Lung (tissue), 12 donors: ENCODE measurements around the gene JAML. TPM values are rescaled to one million over a fixed set of nuclear protein-coding genes. Genes with fewer than 3 reads are reported as not detected.
A peak's percentile ranks its signal among the peaks of the same experiment; 100 is the strongest.

ENCODE experiments used
- ATAC-seq: fragments of 200-7000 bp; cut with Tn5 transposase; one replicate; pipeline ENCODE4 v1.9.1; 2020; ENCODE audit warnings: moderate number of reproducible peaks; ENCODE audit not compliant: insufficient read depth, low FRiP score
- DNase-seq, 3 donors: peaks; one replicate each; pipeline ENCODE4 v3.0.0-alpha.2; 2013 to 2017
- H3K27ac ChIP-seq, 2 donors: one replicate each; pipeline ENCODE4 v1.5.1; 2013; ENCODE audit warnings: mild to moderate bottlenecking in 2 of 2, moderate library complexity in 2 of 2, control low read depth in 1 of 2, inconsistent platforms in 1 of 2, low read depth in 1 of 2, low read length in 1 of 2
- H3K27me3 ChIP-seq, 3 donors: one replicate each; pipeline ENCODE4 v1.5.1; 2013; ENCODE audit warnings: low read length in 2 of 3; ENCODE audit not compliant: control insufficient read depth in 3 of 3, insufficient read depth in 3 of 3
- H3K36me3 ChIP-seq, 4 donors: one replicate each; pipeline ENCODE4 v1.5.1; 2013; ENCODE audit warnings: low read length in 4 of 4, mild to moderate bottlenecking in 1 of 4, moderate library complexity in 1 of 4; ENCODE audit not compliant: control insufficient read depth in 4 of 4, insufficient read depth in 4 of 4
- H3K4me1 ChIP-seq, 5 donors: one replicate each; pipeline ENCODE4 v1.5.1; 2013; ENCODE audit warnings: low read length in 5 of 5, mild to moderate bottlenecking in 2 of 5, moderate library complexity in 1 of 5; ENCODE audit not compliant: control insufficient read depth in 5 of 5, insufficient read depth in 5 of 5
- H3K4me3 ChIP-seq: one replicate; pipeline ENCODE4 v1.5.1; 2013; ENCODE audit warnings: mild to moderate bottlenecking, control low read depth, moderate library complexity
- H3K9ac ChIP-seq, 2 donors: one replicate each; pipeline ENCODE4 v1.5.1; 2013; ENCODE audit warnings: low read length in 2 of 2, control low read depth in 1 of 2; ENCODE audit not compliant: insufficient read depth in 1 of 2
- H3K9me3 ChIP-seq, 4 donors: one replicate each; pipeline ENCODE4 v1.5.1; 2013; ENCODE audit warnings: low read length in 3 of 4, mild to moderate bottlenecking in 1 of 4, moderate library complexity in 1 of 4; ENCODE audit not compliant: control insufficient read depth in 4 of 4, insufficient read depth in 3 of 4
- WGBS, 2 donors: extraction: QIAGEN DNeasy Blood & Tissue Kit; methylation state at CpG; one replicate each; pipeline ENCODE4 v1.1.7; 2013; 5-methylcytosine and 5-hydroxymethylcytosine counted together
- polyA plus RNA-seq, 2 donors: library from polyadenylated mRNA; stranded (reverse); fragments of 200-250 nt; gene quantifications; one replicate each; pipeline ENCODE4 v1.2.1, GENCODE V29; 2013
- total RNA-seq, 2 donors: library from RNA; depleted of rRNA in 1 of 2; stranded (reverse); fragments of >200 nt in 1 of 2; gene quantifications; one replicate each; pipeline ENCODE4 v1.2.1, GENCODE V29; 2014 to 2021
- TF ChIP-seq, protein P1 (sequence below): IDR thresholded peaks from 2 replicates; pipeline ENCODE4 v1.5.1; 2012; ENCODE audit warnings: mild to moderate bottlenecking; ENCODE audit errors: control extremely low read depth, extremely low read depth
- donor health status: control.
- donor health status: control.
- donor health status: Bipolar disorder and iron deficiency.
- donor health status: healthy.
- donor health status: DM: yes; HTN: yes; CAD: no.

The JAML gene
- total and polyA plus RNA-seq, 4 donors = 29.3 to 49.1 (median 35.4) TPM

DNA sequence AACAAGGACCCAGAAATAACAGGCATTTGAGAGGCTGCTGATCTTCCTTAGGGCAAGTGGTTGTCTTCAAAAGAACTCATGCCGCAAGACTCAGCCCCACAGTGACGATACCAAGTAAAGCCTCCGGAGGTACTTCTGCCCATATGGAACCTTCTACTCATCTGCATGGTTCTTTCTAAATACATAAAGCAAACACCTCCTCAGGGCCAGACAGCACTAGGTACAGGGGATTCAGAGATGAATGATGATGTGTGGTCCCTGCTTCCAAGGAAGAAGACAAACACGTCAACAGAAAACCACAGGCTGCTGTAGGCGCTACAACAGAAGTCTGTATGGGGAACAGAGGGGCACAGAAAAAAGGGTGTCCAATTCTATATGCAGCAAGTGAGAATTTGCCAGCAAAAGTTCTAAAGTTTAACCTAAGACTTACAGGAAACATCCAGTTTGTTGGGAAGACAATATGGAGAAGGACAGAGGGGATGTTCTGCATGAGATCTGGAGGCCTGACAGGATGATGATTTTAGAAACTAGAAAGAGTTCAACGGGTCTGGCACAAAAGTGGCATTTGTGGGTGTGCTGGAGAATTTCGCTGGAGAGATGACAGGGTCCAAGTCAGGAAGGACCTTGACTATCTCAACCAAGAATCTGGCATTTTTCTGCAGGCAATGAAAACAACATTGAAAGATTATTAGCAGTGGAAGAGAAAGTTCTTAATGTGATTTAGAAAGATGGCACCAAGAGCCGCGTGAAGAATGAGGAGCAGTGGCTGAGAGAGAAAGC, 23.7 kb downstream of the JAML start:
- ATAC-seq = no peak
- no peak overlapping the region for H3K4me3 ChIP-seq
- TF ChIP-seq, protein P1, sequence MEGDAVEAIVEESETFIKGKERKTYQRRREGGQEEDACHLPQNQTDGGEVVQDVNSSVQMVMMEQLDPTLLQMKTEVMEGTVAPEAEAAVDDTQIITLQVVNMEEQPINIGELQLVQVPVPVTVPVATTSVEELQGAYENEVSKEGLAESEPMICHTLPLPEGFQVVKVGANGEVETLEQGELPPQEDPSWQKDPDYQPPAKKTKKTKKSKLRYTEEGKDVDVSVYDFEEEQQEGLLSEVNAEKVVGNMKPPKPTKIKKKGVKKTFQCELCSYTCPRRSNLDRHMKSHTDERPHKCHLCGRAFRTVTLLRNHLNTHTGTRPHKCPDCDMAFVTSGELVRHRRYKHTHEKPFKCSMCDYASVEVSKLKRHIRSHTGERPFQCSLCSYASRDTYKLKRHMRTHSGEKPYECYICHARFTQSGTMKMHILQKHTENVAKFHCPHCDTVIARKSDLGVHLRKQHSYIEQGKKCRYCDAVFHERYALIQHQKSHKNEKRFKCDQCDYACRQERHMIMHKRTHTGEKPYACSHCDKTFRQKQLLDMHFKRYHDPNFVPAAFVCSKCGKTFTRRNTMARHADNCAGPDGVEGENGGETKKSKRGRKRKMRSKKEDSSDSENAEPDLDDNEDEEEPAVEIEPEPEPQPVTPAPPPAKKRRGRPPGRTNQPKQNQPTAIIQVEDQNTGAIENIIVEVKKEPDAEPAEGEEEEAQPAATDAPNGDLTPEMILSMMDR = no peak
- no peaks in the 10 kb centered on the region for H3K36me3 ChIP-seq
- no peak overlapping the region for H3K9ac ChIP-seq
- no peaks in the 10 kb centered on the region for H3K27me3 ChIP-seq
- no peaks in the 10 kb centered on the region for H3K4me1 ChIP-seq
- no peak for DNase-seq
- no peak overlapping the region for H3K27ac ChIP-seq
- WGBS, 2 donors = 86 to 88% methylated on average over 9 of the region's 9 CpGs
- no peaks in the 10 kb centered on the region for H3K9me3 ChIP-seq

DNA sequence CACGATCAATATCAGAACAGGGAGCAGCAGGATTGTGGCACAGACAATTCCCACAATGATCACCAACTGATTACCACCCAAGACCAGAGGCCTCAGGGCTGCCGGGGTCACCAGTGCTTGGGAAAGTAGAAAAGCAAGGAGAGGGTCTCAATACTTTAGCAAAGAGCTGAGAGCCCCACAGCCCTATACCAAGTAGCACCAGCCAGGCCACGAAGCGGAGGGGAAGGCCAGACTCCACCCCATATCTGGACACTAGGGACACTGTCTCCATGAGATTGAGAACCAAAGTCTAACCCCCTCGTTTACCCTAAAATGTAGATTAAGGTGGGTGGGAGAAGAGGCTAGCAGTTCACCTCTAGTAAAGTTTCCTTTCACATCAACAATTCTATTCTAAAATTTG, 24.3 kb downstream of the JAML start:
- Histone ChIP-seq H3K4me3 (no peak overlapping the region), H3K9ac (no peak overlapping the region), H3K36me3 (no peaks in the 10 kb centered on the region), H3K27me3 (no peaks in the 10 kb centered on the region), H3K27ac (no peak overlapping the region), H3K4me1 (peaks cover 0 to 1% (median 0%) of the 10 kb centered on the region in 5 donors), H3K9me3 (no peaks in the 10 kb centered on the region)
- DNase-seq (no peak), ATAC-seq (no peak)
- 89 to 96% methylated on average over 5 of the region's 5 CpGs for WGBS, 2 donors
- TF ChIP-seq, protein P1 = no peak

DNA sequence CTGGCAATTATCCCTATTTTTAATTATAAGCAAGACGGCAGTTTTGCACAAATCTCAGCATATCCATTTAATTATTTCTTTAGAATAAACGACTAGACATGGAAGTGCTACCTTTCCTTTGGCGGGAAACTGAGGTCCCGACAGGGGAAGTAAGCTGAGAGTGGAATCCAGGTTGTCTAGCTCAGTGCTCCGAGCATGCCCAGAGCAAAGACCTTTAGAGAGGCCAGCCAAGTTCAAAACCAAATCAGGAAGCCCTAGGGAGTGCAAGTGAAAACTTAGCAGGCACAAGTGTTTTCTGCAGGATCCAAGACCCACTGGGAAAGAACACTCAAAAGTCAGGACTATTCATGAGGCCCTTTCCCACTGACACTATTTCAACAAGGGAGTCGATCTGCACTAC, 25.7 kb downstream of the JAML start:
- TF ChIP-seq, protein P1 = no peak
- Histone ChIP-seq H3K27ac (no peak overlapping the region), H3K9ac (no peak overlapping the region), H3K4me1 (peaks cover 0 to 13% (median under 1%) of the 10 kb centered on the region in 5 donors), H3K9me3 (no peaks in the 10 kb centered on the region), H3K27me3 (no peaks in the 10 kb centered on the region), H3K36me3 (peaks cover 0 to under 1% (median 0%) of the 10 kb centered on the region in 4 donors), H3K4me3 (no peak overlapping the region)
- 78 to 89% methylated on average over 6 of the region's 6 CpGs for WGBS, 2 donors
- no peak for ATAC-seq
- no peak for DNase-seq

DNA sequence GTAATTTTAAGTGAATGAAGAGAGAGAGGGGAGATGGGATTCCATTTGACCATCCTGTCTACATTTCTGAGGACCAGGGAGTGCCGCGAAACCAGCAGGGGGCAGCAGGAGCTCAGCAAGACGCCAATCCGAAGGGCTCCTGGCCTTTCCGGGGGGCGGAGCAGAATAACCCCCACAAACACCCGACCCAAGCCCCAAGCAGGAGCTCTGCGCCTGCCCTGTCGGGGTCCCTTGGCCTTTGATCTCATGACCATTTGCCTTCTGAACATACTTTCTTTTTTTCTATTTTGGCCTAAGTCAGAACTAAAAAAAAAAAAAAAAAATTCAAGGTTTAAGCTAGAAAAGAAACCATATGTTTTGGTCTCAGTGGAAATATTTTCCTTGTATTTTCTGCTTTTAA, 26.4 kb downstream of the JAML start:
- no peak overlapping the region for H3K27ac ChIP-seq
- H3K9ac ChIP-seq = peak overlapping the region in 1 of 2 donors; percentile 57
- no peak overlapping the region for H3K4me3 ChIP-seq
- peaks cover 0 to 13% (median 4%) of the 10 kb centered on the region in 5 donors for H3K4me1 ChIP-seq
- peak; percentile 70 to 79 (median 79) for DNase-seq
- ATAC-seq = peak; percentile 84
- H3K27me3 ChIP-seq = no peaks in the 10 kb centered on the region
- WGBS, 2 donors = 1 to 2% methylated on average over 9 of the region's 9 CpGs
- TF ChIP-seq, protein P1 = peak; percentile 89
- peaks cover 0 to 3% (median 0%) of the 10 kb centered on the region in 4 donors for H3K36me3 ChIP-seq
- H3K9me3 ChIP-seq = peaks cover 0 to 2% (median 0%) of the 10 kb centered on the region in 4 donors
